Measurements from ENCODE around the gene EHD4.

EHD4 gene

GRCh38 chr15:41899854-41900442 is 72.4 kb downstream of the EHD4 start:
- TF ChIP-seq CTCF (IDR thresholded peaks at IDR 0.05; ENCODE audit: insufficient read depth, low read depth, low read length, missing control alignments), result no peak
- H3K4me3 ChIP-seq (ENCODE audit: low read length), result no peak overlapping the region
- no peak for DNase-seq (ENCODE audit: low read depth)

GRCh38 chr15:41897363-41897799 is 75.0 kb downstream of the EHD4 start:
- no peak for TF ChIP-seq CTCF (IDR thresholded peaks at IDR 0.05; ENCODE audit: insufficient read depth, low read depth, low read length, missing control alignments)
- H3K4me3 ChIP-seq (ENCODE audit: low read length), result no peak overlapping the region
- DNase-seq (ENCODE audit: low read depth), result no peak

DNA sequence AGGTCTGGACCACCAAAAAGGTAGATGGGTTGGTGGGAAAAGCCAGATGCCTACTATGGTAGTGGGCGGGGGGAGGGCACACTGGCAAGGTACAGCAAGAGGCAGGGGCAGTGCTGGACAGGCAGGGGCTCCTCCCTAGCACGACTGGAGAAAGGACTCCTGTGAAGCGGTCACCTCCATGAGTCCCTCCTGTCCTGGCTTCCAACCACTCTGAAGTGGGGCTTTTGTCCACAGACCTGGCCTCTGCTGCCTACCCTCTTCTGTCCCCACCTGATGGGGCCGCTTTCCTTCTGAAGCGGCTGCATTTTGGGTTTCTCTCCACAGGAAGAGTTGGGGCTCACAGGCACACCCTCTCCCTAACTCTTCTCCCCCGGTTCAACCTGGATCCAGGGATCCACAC is 75.8 kb downstream of the EHD4 start:
- no peak for DNase-seq (ENCODE audit: low read depth)
- no peak for TF ChIP-seq CTCF (IDR thresholded peaks at IDR 0.05; ENCODE audit: insufficient read depth, low read depth, low read length, missing control alignments)
- no peak overlapping the region for H3K4me3 ChIP-seq (ENCODE audit: low read length)

DNA sequence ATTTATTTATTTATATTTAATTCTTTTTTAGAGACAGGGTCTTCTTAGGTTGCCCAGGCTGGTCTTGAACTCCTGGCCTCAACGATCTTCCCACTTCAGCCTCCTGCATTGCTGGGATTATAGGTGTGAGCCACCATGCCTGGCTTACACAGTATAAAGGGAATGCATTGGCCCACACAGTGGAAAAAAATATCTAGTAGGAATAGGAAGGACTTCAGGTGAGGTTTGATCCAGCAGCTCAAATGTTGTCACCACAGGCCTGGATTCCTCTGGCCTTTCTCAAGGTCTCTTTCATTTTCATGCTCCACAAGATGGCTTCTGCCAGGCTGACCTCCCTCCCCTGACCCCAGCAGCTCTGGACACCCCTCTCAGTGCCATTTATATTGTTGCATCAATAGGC is 76.4 kb downstream of the EHD4 start:
- DNase-seq (ENCODE audit: low read depth), result no peak
- TF ChIP-seq CTCF (IDR thresholded peaks at IDR 0.05; ENCODE audit: insufficient read depth, low read depth, low read length, missing control alignments), result no peak
- H3K4me3 ChIP-seq (ENCODE audit: low read length), result no peak overlapping the region

- no peak for TF ChIP-seq CTCF (IDR thresholded peaks at IDR 0.05; ENCODE audit: insufficient read depth, low read depth, low read length, missing control alignments)
- DNase-seq (ENCODE audit: low read depth), result no peak
- no peak overlapping the region for H3K4me3 ChIP-seq (ENCODE audit: low read length)
Observed at GRCh38 chr15:41895491-41895890, 76.9 kb downstream of the EHD4 start.

DNA sequence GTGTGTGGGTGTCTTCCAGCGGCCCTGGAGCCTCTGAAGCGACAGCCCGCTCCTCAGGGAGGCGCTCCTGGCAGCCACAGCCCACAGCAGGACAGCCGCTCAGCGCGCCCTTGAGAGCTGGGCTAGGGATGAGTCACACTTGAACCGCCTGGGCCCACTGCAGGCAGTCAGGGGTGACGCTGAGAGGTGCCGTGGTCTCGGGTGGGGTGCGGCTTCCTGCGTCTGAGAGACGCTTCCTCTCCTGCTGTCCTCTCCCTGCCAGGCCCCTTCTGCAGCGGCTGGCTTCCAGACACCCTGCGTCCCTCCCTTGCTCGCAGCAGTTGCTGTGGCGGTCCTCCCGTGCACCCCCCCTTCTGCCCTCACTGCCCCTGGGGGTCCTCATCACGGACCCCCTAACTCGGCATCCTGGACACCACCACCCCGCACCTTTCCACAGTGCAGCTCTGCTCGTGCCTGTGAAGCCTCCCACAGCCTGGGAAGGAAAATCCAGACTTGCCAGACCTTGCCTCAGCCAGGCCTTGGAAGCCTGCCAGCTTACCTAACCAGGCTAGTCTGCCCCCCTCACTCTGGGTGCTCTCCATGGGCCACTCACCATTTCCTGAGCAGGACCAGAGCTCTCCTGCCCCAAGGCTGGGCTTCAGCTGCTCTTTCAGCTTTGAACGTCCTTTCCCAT is 77.4 kb downstream of the EHD4 start:
- DNase-seq (ENCODE audit: low read depth), result peak; percentile 93
- H3K4me3 ChIP-seq (ENCODE audit: low read length), result no peak overlapping the region
- TF ChIP-seq CTCF (IDR thresholded peaks at IDR 0.05; ENCODE audit: insufficient read depth, low read depth, low read length, missing control alignments), result peak; percentile 21
